GM12891 (cell line): ENCODE measurements around the gene CLPTM1L.

Experiments
- POLR2A ChIP-seq: IDR thresholded peaks from 2 replicates; pipeline ENCODE4 v1.6.1; 2011; ENCODE audit warnings: low read depth, low read length, control low read depth
- POLR2AphosphoS5 ChIP-seq: IDR thresholded peaks from 2 replicates; pipeline ENCODE4 v1.6.1; 2011; ENCODE audit warnings: low read depth, low read length, control low read depth
- POU2F2 ChIP-seq: IDR thresholded peaks from 2 replicates; pipeline ENCODE4 v1.6.1; 2011; ENCODE audit warnings: low read depth, mild to moderate bottlenecking, control low read depth, low read length, moderate library complexity
- TAF1 ChIP-seq: IDR thresholded peaks from 2 replicates; pipeline ENCODE4 v1.6.1; 2011; ENCODE audit warnings: low read depth, low read length, control low read depth

DNA sequence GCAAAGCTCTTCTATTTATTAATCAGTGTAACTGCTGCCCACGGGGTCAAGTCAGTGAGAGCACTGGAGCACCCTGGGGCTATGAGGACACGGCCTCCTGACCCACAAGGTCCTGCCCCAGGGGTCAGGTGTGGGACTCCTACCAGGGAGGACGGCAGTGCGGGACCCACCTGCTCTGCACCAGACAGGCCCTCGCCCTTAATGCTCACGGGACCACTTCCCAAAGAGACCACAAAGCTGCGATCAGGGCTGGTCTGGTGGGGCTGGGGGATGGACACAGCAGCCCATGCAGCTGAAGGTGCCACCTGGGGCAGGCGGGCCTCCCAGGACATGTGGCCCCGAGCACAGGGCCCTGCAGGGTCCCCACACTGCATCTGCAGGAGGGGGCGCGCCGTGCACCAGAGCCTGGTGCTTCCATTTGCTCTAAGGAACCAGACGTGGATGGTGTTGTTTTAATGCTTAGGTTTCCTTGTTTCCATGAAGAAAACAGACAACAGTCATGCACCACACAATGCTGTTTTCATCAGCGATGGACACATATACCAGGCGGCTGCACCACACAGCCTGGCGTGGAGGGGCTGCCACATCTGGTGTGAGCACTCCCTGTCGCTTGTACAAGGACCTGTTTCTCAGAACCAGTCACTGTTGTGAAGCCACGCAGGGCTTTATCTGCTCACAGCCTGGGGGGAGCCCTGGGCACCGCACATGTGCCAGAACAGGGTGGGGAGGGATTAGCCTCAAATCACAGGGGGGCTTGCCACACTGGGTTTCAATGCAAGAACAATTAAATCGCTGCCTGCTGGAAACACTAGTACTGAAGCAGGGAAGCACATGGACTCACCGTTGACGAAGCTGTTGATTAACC lies 22.6 kb downstream of the CLPTM1L start:
- TF ChIP-seq POLR2A = no peak
- TF ChIP-seq TAF1 = no peak
- no peak for TF ChIP-seq POLR2AphosphoS5
- TF ChIP-seq POU2F2 = no peak
